HEK293T (cell line): Measurements from ENCODE around the gene C4orf54.

Source experiments
- ARNT ChIP-seq: fragments of 450-650 bp; IDR thresholded peaks from 2 replicates; pipeline ENCODE4 v1.6.1; 2017; ENCODE audit warnings: mild to moderate bottlenecking
- FOXA1 ChIP-seq: fragments of 450-650 bp; IDR thresholded peaks from 2 replicates; pipeline ENCODE4 v1.6.1; 2016; ENCODE audit warnings: mild to moderate bottlenecking
- FOXK2 ChIP-seq: fragments of 450-650 bp; IDR thresholded peaks from 2 replicates; pipeline ENCODE4 v1.6.1; 2016; ENCODE audit warnings: mild to moderate bottlenecking
- NFRKB ChIP-seq: fragments of 450-650 bp; IDR thresholded peaks from 2 replicates; pipeline ENCODE4 v1.6.1; 2016; ENCODE audit warnings: mild to moderate bottlenecking, moderate library complexity
- SP1 ChIP-seq: fragments of 450-650 bp; IDR thresholded peaks from 2 replicates; pipeline ENCODE4 v1.6.1; 2017
- SUZ12 ChIP-seq: fragments of 450-650 bp; IDR thresholded peaks from 2 replicates; pipeline ENCODE4 v1.6.1; 2016; ENCODE audit warnings: mild to moderate bottlenecking
- ZNF384 ChIP-seq: fragments of 450-650 bp; IDR thresholded peaks from 2 replicates; pipeline ENCODE4 v1.6.1; 2016

GRCh38 chr4:99610605-99611175 lies 46.9 kb downstream of the C4orf54 start:
- TF ChIP-seq FOXK2 (no peak), SP1 (no peak), SUZ12 (no peak), ZNF384 (no peak), FOXA1 (no peak), NFRKB (no peak), ARNT (no peak)
